Lower lobe of right lung (tissue), 2 donors: ENCODE results near the gene SSTR3. TPM values are rescaled to one million over a fixed set of nuclear protein-coding genes. Genes with fewer than 3 reads are reported as not detected.

Experiments used
- ATAC-seq, 2 donors: fragments of 200-7000 bp; cut with Tn5 transposase; one replicate each; pipeline ENCODE4 v1.9.1; 2020 to 2022; ENCODE audit warnings: mild to moderate bottlenecking in 2 of 2, moderate library complexity in 2 of 2
- DNase-seq: peaks from one replicate; pipeline ENCODE4 v3.0.0-alpha.2; 2020
- H3K27ac ChIP-seq: fragments of 200-600 bp; one replicate; pipeline ENCODE4 v1.8.0; 2022
- H3K27me3 ChIP-seq: fragments of 200-600 bp; one replicate; pipeline ENCODE4 v1.8.0; 2022; ENCODE audit warnings: low read depth
- H3K36me3 ChIP-seq: fragments of 200-600 bp; one replicate; pipeline ENCODE4 v1.8.0; 2022; ENCODE audit warnings: mild to moderate bottlenecking
- H3K4me1 ChIP-seq: fragments of 200-600 bp; one replicate; pipeline ENCODE4 v1.8.0; 2022
- H3K4me3 ChIP-seq: fragments of 200-600 bp; one replicate; pipeline ENCODE4 v1.8.0; 2022; ENCODE audit warnings: mild to moderate bottlenecking
- H3K9me3 ChIP-seq: fragments of 200-600 bp; one replicate; pipeline ENCODE4 v1.8.0; 2022
- intact Hi-C: fragments of 100-400 bp; cut with DNase I; formaldehyde crosslinking; loops from one replicate; pipeline ENCODE4 v1.11.0; 2022
- total RNA-seq: library from RNA; stranded (reverse); fragmentation: NEBNext Ultra II Directional; extraction: Animal tissue kit (Norgen Biotek cat#: 25700); gene quantifications from one replicate; pipeline ENCODE4 v1.2.1, GENCODE V29; 2021
- TF ChIP-seq, protein P1 (sequence below): fragments of 200-600 bp; IDR thresholded peaks from one replicate; pipeline ENCODE4 v1.8.0; 2022; ENCODE audit warnings: antibody characterized with exemption, mild to moderate bottlenecking
- donor health status: DM: no; HTN: yes; CAD: no; lungs with severe emphysema.

Gene SSTR3
- total RNA-seq, 1 donor from 2014 or later: not detected

DNA sequence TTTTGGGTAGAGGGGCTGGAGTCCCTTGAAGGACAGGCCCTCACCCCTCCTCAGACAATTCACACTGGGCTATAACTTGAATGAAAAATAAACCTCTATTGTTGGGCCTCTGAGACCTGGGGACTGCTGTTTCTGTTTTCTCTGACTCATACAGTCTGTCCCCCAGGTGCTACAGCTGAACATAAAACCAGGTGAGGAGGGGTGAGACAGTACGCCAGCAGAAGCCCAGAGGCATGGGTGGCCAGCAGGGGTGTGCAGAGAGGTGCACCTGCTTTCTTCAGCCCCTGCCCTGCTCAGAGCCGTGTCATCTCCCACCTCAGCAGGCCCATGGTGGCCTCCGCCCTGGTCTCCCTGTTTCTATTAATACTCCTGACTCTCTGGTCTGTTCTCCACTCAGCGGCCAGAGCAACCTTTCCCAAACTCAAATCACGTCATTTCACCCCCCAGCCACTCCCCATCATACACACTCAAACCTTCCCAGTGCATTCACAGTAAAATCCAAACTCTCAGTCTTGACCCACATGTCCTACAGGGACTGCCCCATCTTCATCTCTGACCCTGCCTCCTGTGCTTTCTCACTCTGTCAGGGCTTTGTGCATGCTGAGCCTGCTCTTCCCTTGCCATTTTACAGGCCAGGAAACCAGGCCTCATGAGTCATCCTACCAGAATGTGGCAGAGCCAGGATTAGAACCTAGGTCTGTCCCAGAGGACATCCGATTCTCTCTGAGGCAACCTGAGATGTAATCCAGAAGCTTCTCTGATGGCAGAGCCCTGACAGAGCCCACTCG lies 57.2 kb downstream of the SSTR3 start:
- Histone ChIP-seq H3K27ac (no peak overlapping the region), H3K9me3 (no peaks in the 10 kb centered on the region), H3K27me3 (no peaks in the 10 kb centered on the region), H3K36me3 (no peaks in the 10 kb centered on the region), H3K4me1 (no peaks in the 10 kb centered on the region), H3K4me3 (no peak overlapping the region)
- intact Hi-C loops: no loop called here
- ATAC-seq (no peak), DNase-seq (no peak)
- TF ChIP-seq, protein P1, sequence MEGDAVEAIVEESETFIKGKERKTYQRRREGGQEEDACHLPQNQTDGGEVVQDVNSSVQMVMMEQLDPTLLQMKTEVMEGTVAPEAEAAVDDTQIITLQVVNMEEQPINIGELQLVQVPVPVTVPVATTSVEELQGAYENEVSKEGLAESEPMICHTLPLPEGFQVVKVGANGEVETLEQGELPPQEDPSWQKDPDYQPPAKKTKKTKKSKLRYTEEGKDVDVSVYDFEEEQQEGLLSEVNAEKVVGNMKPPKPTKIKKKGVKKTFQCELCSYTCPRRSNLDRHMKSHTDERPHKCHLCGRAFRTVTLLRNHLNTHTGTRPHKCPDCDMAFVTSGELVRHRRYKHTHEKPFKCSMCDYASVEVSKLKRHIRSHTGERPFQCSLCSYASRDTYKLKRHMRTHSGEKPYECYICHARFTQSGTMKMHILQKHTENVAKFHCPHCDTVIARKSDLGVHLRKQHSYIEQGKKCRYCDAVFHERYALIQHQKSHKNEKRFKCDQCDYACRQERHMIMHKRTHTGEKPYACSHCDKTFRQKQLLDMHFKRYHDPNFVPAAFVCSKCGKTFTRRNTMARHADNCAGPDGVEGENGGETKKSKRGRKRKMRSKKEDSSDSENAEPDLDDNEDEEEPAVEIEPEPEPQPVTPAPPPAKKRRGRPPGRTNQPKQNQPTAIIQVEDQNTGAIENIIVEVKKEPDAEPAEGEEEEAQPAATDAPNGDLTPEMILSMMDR: no peak

Other genes with a start within 250 kb of the SSTR3 start
- gene TST, start 193.0 kb downstream of the SSTR3 start, total RNA-seq: 48.3 TPM
- gene MPST, start 192.7 kb downstream of the SSTR3 start, total RNA-seq: 73.2 TPM
- 24.2 TPM for gene KCTD17, start 160.7 kb downstream of the SSTR3 start, total RNA-seq
- 0.53 TPM for gene TMPRSS6, start 102.8 kb downstream of the SSTR3 start, total RNA-seq
- 10.2 TPM for gene IL2RB, start 62.6 kb downstream of the SSTR3 start, total RNA-seq
- gene C1QTNF6, start 24.2 kb downstream of the SSTR3 start, total RNA-seq: 5.3 TPM
- gene RAC2, start 31.8 kb upstream of the SSTR3 start, total RNA-seq: 111 TPM
- 45.4 TPM for gene CYTH4, start 70.0 kb upstream of the SSTR3 start, total RNA-seq
- gene ELFN2, start 215.0 kb upstream of the SSTR3 start, total RNA-seq: 0.89 TPM